ENCODE data around the gene SESN2.

Gene SESN2

DNA sequence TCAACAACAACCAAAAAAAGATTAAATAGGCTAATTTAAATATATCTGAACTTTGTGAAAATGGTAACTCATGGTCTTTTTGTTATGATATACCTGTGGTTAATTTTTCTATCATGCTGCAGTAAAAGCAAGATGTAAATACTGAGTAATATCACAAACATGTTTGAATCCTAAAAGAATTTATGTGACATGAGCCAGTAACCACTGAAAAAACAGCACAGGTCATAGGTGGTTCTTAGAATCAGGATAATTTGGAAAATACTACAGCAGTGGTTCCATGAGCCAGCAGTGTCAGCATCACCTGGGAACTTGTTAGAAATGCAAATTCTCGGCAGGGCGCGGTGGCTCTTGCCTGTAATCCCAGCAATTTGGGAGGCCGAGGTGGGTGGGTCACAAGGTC is 19.3 kb upstream of the SESN2 start:
- no peaks in the 10 kb centered on the region for H3K36me3 ChIP-seq (ENCODE audit: control insufficient read depth, insufficient read depth, low read length, severe bottlenecking)
- no peaks in the 10 kb centered on the region for H3K27me3 ChIP-seq (replicated peaks; ENCODE audit: control insufficient read depth, insufficient read depth, low read length)
- H3K9me3 ChIP-seq (ENCODE audit: control insufficient read depth, low read length): no peaks in the 10 kb centered on the region

DNA sequence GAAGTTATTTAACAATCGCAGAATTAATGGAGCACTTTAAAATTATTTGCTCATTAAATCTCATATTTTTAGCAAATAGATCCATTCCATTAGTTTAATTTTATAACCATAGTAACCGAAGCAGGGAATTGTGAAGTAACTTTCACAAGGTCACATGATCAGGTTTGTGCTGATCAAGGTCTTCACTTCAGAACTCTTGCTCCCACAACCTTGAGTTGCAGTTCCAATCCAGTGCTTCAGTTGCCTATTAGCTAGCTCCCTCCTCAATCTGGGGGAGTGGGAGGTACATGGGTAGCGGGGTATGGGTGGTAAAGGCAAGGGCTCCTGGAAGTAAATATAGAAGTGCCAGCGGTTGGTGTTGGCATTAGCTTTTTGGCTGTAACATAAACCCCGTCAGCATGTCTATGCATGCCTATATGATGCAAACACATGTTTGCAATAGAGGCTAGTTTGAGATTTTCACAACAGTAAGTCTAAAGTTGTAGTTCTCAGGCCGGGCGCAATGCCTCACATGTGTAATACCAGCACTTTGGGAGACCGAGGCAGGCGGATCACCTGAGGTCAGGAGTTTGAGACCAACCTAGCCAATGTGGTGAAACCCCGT is 17.6 kb upstream of the SESN2 start:
- Histone ChIP-seq H3K36me3 (ENCODE audit: control insufficient read depth, insufficient read depth, low read length, severe bottlenecking) (no peaks in the 10 kb centered on the region), H3K27me3 (replicated peaks; ENCODE audit: control insufficient read depth, insufficient read depth, low read length) (no peaks in the 10 kb centered on the region), H3K4me3 (ENCODE audit: low read length) (no peak overlapping the region), H3K4me1 (ENCODE audit: control insufficient read depth, insufficient read depth, low read length) (peaks cover 14% of the 10 kb centered on the region), H3K9me3 (ENCODE audit: control insufficient read depth, low read length) (no peaks in the 10 kb centered on the region), H3K9ac (ENCODE audit: low read length) (no peak overlapping the region)
- no peak for DNase-seq (ENCODE audit: low read depth)

More for the DNA sequence above, 19.3 kb upstream of the SESN2 start:
- H3K4me3 ChIP-seq (ENCODE audit: low read length): no peak overlapping the region
- peaks cover 11% of the 10 kb centered on the region for H3K4me1 ChIP-seq (ENCODE audit: control insufficient read depth, insufficient read depth, low read length)
- DNase-seq (ENCODE audit: low read depth): no peak
- no peak overlapping the region for H3K9ac ChIP-seq (ENCODE audit: low read length)

DNA sequence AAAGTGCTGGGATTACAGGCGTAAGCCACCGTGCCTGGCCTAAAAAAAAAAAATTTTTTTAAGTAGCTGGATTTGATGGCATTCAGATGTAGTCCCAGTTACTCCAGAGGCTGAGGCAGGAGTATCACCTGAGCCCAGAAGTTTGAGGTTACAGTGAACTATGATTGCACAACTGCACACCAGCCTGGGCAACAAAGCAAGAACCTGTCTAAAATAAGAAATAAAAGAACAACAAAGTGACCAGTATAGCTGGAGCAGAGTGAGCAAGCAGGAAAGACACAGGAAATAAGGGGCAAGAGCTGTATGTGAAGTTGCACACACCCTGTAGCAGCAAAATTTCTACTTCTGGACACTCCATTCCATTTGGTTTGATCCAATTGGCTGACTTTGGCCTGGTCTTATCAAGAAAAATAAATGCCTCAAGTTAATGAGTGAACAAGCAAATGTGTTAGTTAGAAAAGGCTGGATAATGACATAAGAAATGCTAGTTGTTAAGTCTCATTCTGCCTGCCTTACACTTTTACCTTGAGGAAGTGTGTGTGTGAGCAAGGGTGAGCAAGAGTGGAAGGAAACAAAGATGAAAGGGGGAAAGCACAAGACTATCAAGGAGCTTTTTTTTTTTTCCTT is 15.5 kb upstream of the SESN2 start:
- Histone ChIP-seq H3K4me1 (ENCODE audit: control insufficient read depth, insufficient read depth, low read length) (peaks cover 20% of the 10 kb centered on the region), H3K36me3 (ENCODE audit: control insufficient read depth, insufficient read depth, low read length, severe bottlenecking) (no peaks in the 10 kb centered on the region), H3K4me3 (ENCODE audit: low read length) (no peak overlapping the region), H3K27me3 (replicated peaks; ENCODE audit: control insufficient read depth, insufficient read depth, low read length) (no peaks in the 10 kb centered on the region), H3K9me3 (ENCODE audit: control insufficient read depth, low read length) (no peaks in the 10 kb centered on the region), H3K9ac (ENCODE audit: low read length) (no peak overlapping the region)
- no peak for DNase-seq (ENCODE audit: low read depth)

DNA sequence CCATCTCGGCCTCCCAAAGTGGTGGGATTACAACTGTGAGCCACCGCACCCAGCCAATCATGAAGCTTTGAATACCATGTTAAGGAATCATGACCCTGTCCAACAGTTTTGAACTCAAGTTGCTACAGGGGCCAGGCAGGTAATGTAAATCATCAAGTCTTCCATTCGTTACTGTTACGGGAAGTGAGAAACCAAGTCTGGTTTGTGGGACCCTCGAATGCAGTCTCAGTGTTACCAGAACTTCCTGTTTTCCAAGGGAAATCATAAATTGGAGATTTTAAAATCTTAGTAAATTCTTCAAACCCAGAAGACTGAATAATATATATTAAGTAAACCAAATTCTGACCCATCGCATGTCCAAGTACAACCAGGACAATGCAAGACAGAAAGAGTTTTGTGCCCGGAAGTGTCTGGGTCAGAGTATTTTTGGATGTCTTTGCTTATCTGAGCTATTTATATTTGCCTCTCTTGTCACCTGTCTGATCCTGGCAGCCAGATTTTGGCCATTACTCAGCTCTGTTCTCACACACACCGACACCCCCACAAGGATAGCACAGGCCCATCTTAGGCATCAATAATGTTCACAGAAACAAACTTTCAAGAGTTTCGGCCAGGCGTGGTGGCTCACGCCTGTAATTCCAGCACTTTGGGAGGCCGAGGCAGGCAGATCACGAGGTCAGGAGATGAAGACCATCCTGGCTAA is 14.6 kb upstream of the SESN2 start:
- H3K27me3 ChIP-seq (replicated peaks; ENCODE audit: control insufficient read depth, insufficient read depth, low read length): no peaks in the 10 kb centered on the region
- H3K9ac ChIP-seq (ENCODE audit: low read length): no peak overlapping the region
- no peak for DNase-seq (ENCODE audit: low read depth)
- H3K36me3 ChIP-seq (ENCODE audit: control insufficient read depth, insufficient read depth, low read length, severe bottlenecking): no peaks in the 10 kb centered on the region
- H3K9me3 ChIP-seq (ENCODE audit: control insufficient read depth, low read length): no peaks in the 10 kb centered on the region
- H3K4me3 ChIP-seq (ENCODE audit: low read length): no peak overlapping the region
- peaks cover 29% of the 10 kb centered on the region for H3K4me1 ChIP-seq (ENCODE audit: control insufficient read depth, insufficient read depth, low read length)

DNA sequence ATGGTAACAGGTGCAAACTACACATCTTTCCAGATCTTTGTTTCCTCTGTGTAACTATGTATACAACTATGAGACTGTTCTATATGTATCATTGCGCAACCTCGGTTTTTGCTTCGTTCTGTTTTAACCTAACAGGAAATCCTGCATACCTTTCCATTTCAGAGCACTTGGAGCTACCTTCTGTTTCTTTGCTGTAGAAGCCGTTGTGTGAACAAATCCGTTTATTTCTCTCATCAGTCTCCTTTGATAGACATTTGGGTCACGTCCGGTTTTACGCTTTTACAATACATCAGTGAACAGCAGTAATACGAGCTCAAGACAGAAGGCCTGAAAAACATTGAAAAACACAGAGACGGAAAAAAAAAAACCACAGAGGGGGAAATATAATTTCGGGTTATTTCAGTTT is 12.9 kb upstream of the SESN2 start:
- DNase-seq (ENCODE audit: low read depth): peak; percentile 77
- no peaks in the 10 kb centered on the region for H3K9me3 ChIP-seq (ENCODE audit: control insufficient read depth, low read length)
- peaks cover 41% of the 10 kb centered on the region for H3K4me1 ChIP-seq (ENCODE audit: control insufficient read depth, insufficient read depth, low read length)
- peak overlapping the region; percentile 85 for H3K9ac ChIP-seq (ENCODE audit: low read length)
- peak overlapping the region; percentile 84 for H3K4me3 ChIP-seq (ENCODE audit: low read length)
- H3K27me3 ChIP-seq (replicated peaks; ENCODE audit: control insufficient read depth, insufficient read depth, low read length): no peaks in the 10 kb centered on the region
- no peaks in the 10 kb centered on the region for H3K36me3 ChIP-seq (ENCODE audit: control insufficient read depth, insufficient read depth, low read length, severe bottlenecking)

DNA sequence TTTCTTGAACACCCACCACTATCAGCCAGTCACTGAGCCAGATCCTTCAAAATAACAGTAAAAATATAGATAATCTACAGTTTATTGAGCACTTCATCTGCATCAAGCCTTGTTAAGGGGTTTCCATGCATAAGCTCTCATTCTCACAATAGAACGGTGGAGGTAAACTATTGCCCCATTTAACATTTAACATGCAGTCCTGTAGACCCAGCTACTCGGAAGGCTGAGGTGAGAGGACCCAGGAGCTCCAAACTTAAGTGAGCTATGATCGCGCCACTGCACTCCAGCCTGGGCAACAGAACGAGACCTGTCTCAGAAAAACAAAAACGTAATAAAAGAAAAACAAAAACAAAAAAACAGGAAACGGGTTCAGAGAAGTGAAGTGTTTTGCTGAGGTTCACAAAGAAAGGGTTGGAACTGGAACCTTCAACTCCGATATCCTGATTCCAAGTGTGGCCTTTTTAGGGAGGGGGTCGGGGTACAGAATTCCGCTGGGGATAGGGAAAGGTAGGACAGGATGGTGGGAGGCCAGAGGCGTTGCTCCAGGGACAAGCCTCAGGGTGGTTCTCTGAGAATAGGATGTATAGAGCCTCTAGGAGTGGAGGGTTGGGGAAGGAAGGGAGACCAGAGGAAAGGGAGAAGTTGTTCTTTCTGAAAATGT is 11.6 kb upstream of the SESN2 start:
- Histone ChIP-seq H3K4me1 (ENCODE audit: control insufficient read depth, insufficient read depth, low read length) (peaks cover 49% of the 10 kb centered on the region), H3K27me3 (replicated peaks; ENCODE audit: control insufficient read depth, insufficient read depth, low read length) (no peaks in the 10 kb centered on the region), H3K36me3 (ENCODE audit: control insufficient read depth, insufficient read depth, low read length, severe bottlenecking) (no peaks in the 10 kb centered on the region), H3K9ac (ENCODE audit: low read length) (peak overlapping the region; percentile 73), H3K9me3 (ENCODE audit: control insufficient read depth, low read length) (no peaks in the 10 kb centered on the region), H3K4me3 (ENCODE audit: low read length) (peak overlapping the region; percentile 56)
- DNase-seq (ENCODE audit: low read depth): no peak

DNA sequence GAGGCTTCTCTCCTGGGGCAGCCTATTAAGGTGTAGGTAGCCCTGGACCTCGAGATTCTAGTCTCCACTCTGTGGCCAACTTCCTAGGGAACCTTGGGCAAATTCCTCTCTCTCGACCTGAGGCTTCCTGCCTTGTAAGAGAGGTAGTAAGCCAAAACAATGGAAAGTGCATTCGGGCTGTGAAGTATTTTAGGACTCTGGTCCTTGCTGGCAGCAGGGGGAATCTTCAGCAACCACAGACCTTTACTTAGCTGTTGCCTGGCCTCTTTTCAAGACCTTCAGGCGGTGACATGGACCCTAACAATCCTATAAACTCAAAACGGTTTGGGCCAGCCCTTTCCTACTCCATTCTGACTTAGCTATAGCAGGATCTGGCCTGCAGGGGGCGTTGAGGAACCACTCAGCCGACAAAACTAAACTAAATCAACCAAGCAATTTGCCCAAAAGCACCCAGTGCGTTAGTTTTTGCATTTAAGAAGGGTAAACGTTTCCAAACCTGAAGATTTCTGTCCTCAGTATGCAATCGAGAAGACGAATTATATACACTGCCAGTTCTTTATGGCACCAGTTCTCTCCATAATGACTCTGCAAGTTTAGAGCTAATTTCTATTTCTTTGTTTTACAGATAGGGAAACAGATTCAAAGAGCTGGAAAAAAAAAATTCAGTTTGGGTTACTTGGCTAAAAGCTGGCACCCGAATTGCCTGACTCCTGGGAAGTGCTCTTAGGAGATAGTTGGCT is 10.9 kb upstream of the SESN2 start:
- H3K9ac ChIP-seq (ENCODE audit: low read length): peak overlapping the region; percentile 73
- peak overlapping the region; percentile 67 for H3K4me3 ChIP-seq (ENCODE audit: low read length)
- DNase-seq (ENCODE audit: low read depth): peak; percentile 94
- H3K36me3 ChIP-seq (ENCODE audit: control insufficient read depth, insufficient read depth, low read length, severe bottlenecking): no peaks in the 10 kb centered on the region
- H3K27me3 ChIP-seq (replicated peaks; ENCODE audit: control insufficient read depth, insufficient read depth, low read length): no peaks in the 10 kb centered on the region
- no peaks in the 10 kb centered on the region for H3K9me3 ChIP-seq (ENCODE audit: control insufficient read depth, low read length)
- peaks cover 49% of the 10 kb centered on the region for H3K4me1 ChIP-seq (ENCODE audit: control insufficient read depth, insufficient read depth, low read length)

DNA sequence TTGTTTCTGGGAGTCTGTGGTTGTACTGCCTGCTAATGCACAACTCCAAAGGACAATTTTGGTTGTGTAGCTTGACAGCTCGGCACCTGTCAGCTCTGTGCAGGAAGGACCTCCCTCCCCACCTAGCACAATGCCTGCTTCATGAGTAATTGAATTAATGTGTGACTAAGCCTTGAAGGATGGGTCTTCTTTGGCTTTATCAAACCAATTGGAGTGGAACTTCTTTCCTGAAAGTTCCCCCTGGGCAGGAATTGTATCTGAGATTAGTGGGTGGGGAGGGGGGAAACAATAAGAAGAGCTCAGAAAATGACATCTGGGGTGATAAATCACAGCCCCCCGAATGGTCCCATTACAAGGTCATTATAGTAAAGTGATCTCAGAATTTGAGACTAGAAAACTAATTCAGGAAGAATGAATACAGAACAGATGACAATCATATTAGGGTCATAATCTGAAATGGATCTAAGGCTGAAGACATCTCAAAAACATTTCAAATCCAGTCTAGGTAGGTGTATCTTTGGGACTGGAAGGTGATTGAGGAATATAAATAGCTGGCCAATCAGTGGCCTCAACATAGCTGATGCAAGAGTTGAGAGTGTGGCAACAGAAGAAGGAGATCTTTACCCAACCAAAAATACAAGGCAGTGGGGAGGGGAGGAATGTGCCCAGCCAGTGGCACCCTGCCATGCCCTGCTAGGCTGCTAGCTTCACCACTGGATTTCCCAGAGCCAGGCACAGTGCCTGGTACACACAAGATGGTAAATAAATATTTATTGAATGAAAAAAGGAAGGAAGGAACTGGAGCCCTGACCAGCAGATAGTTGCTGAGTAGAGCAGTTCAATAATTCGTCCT is 10.1 kb upstream of the SESN2 start:
- Histone ChIP-seq H3K27me3 (replicated peaks; ENCODE audit: control insufficient read depth, insufficient read depth, low read length) (no peaks in the 10 kb centered on the region), H3K9me3 (ENCODE audit: control insufficient read depth, low read length) (no peaks in the 10 kb centered on the region), H3K4me3 (ENCODE audit: low read length) (peak overlapping the region; percentile 67), H3K9ac (ENCODE audit: low read length) (peak overlapping the region; percentile 73), H3K4me1 (ENCODE audit: control insufficient read depth, insufficient read depth, low read length) (peaks cover 49% of the 10 kb centered on the region), H3K36me3 (ENCODE audit: control insufficient read depth, insufficient read depth, low read length, severe bottlenecking) (no peaks in the 10 kb centered on the region)
- peak; percentile 87 for DNase-seq (ENCODE audit: low read depth)

DNA sequence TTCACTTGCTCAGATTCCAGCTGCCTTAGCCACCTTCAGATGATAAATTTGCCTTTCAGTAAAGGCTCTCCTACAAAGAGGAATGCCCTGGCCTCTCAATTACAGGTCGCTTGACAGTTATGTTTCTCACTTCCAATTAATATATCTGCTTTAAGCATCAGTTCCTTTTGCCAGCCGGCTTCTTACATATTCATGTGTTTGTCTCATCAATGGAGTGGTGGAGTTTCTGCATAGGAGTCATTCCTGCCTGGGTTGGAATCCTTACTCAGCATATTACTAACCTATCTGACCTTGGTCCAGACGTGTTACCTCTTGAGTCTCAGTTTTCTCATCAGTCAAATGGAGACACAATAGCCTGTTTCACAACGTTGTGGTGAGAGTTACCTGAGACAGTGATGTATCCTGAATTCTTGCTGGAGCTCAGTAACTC is 9.4 kb upstream of the SESN2 start:
- Histone ChIP-seq H3K9me3 (ENCODE audit: control insufficient read depth, low read length) (no peaks in the 10 kb centered on the region), H3K4me1 (ENCODE audit: control insufficient read depth, insufficient read depth, low read length) (peaks cover 49% of the 10 kb centered on the region), H3K36me3 (ENCODE audit: control insufficient read depth, insufficient read depth, low read length, severe bottlenecking) (no peaks in the 10 kb centered on the region), H3K27me3 (replicated peaks; ENCODE audit: control insufficient read depth, insufficient read depth, low read length) (no peaks in the 10 kb centered on the region), H3K9ac (ENCODE audit: low read length) (peak overlapping the region; percentile 0), H3K4me3 (ENCODE audit: low read length) (no peak overlapping the region)
- DNase-seq (ENCODE audit: low read depth): no peak

DNA sequence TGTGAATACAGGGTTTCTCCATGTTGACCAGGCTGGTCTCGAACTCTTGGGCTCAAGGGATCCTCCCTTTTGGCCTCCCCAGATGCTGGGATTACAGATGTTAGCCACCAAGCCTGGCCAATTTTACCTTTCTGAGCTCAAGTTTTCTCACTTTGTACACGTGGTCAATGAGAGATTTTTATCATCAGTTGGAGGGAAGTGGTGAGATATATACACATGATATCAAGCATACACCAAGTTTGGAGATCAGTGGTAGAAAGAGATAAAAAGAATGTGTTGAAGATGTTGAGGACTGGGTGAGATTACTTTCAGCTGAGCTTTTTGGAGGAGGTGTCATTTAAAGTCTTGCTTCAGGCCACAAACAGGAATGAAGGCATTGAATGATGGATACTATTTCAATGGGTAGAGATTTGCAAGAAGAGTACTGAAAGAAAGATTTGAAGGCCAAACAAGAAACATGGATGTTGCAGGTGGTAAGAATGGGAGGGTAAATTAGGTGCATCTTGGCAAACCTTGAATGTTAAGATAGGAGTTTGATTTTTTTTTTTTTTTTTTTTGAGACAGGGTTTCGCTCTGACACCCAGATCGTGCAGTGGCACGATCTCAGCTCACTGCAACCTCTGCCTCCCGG is 3.0 kb upstream of the SESN2 start:
- H3K27me3 ChIP-seq (replicated peaks; ENCODE audit: control insufficient read depth, insufficient read depth, low read length): no peaks in the 10 kb centered on the region
- H3K4me1 ChIP-seq (ENCODE audit: control insufficient read depth, insufficient read depth, low read length): peaks cover 22% of the 10 kb centered on the region
- no peak overlapping the region for H3K9ac ChIP-seq (ENCODE audit: low read length)
- H3K36me3 ChIP-seq (ENCODE audit: control insufficient read depth, insufficient read depth, low read length, severe bottlenecking): no peaks in the 10 kb centered on the region
- no peak overlapping the region for H3K4me3 ChIP-seq (ENCODE audit: low read length)
- no peak for DNase-seq (ENCODE audit: low read depth)
- H3K9me3 ChIP-seq (ENCODE audit: control insufficient read depth, low read length): no peaks in the 10 kb centered on the region

Measured in adipocyte (in vitro differentiated cells).